Right atrium auricular region (tissue), 2 donors: ENCODE results near the gene CD160. TPM values are rescaled to one million over a fixed set of nuclear protein-coding genes. Genes with fewer than 3 reads are reported as not detected.

Experiments
- DNase-seq: peaks from one replicate; pipeline ENCODE4 v3.0.0-alpha.2; 2019; ENCODE audit warnings: low spot score
- H3K27ac ChIP-seq, 2 donors: fragments of 200-600 bp; sonication (generic); 1 replicate in 1 of 2; 2 replicates in 1 of 2; pipeline ENCODE4 v1.5.1; 2016 to 2019
- H3K27me3 ChIP-seq, 2 donors: fragments of 200-600 bp; sonication (generic); one replicate each; pipeline versions ENCODE4 v1.5.1 to v1.6.0; 2017 to 2019
- H3K36me3 ChIP-seq: fragments of 200-600 bp; sonication (generic); one replicate; pipeline ENCODE4 v1.5.1; 2016
- H3K4me1 ChIP-seq, 2 donors: fragments of 200-600 bp; sonication (generic); one replicate each; pipeline versions ENCODE4 v1.5.1 to v1.6.0; 2017 to 2019
- H3K4me3 ChIP-seq, 2 donors: fragments of 200-600 bp; sonication (generic); 1 replicate in 1 of 2; 2 replicates in 1 of 2; pipeline ENCODE4 v1.5.1; 2017 to 2019; ENCODE audit warnings: mild to moderate bottlenecking in 1 of 2, moderate library complexity in 1 of 2
- H3K9me3 ChIP-seq, 2 donors: fragments of 200-600 bp; sonication (generic); one replicate each; pipeline ENCODE4 v1.5.1; 2019
- total RNA-seq, 2 donors: library from RNA; depleted of rRNA; stranded (reverse); fragments of >200 nt; gene quantifications; one replicate each; pipeline ENCODE4 v1.1.0, GENCODE V29; 2016
- TF ChIP-seq, protein P1 (sequence below), 2 donors: fragments of 200-600 bp; sonication (generic); IDR thresholded peaks; one replicate each; pipeline ENCODE4 v1.5.1; 2019; ENCODE audit warnings: antibody characterized with exemption in 2 of 2

The CD160 gene
- total RNA-seq, 2 donors from 2014 or later, result not detected

DNA sequence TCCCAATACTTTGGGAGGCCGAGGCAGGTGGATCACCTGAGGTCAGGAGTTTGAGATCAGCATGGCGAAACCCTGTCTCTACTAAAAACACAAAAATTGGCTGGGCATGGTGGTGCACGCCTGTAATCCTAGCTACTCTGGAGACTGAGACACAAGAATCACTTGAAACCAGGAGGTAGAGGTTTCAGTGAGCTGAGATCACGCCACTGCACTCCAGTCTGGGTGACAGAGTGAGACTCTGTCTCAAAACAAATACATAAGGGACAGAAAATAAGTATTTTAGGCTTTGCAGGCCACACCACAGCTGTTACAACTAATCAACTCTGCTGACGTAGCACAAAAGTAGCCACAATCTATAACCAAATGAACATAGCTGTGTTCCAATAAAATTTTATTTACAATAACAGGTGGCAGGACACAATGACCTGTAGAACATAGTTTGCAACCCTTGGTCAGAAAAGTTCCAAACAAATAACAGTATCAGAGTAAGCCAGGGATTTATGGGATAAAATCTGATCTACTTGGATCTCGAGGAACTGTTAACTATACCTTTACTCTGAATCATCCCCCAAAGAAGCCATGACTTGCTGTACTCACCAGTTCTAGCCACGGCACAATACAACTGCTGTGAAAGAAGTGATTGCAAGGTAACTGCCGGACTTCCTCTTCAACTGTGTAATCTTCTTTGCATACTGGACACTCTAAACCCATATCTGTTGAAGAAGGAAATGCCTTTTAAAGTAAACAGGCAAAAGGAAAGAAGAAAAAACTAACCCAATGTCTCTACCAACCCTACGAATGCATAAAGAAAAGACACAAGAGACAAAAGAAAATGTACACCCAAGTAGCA, 28.3 kb downstream of the CD160 start:
- no peak for DNase-seq
- TF ChIP-seq, protein P1, sequence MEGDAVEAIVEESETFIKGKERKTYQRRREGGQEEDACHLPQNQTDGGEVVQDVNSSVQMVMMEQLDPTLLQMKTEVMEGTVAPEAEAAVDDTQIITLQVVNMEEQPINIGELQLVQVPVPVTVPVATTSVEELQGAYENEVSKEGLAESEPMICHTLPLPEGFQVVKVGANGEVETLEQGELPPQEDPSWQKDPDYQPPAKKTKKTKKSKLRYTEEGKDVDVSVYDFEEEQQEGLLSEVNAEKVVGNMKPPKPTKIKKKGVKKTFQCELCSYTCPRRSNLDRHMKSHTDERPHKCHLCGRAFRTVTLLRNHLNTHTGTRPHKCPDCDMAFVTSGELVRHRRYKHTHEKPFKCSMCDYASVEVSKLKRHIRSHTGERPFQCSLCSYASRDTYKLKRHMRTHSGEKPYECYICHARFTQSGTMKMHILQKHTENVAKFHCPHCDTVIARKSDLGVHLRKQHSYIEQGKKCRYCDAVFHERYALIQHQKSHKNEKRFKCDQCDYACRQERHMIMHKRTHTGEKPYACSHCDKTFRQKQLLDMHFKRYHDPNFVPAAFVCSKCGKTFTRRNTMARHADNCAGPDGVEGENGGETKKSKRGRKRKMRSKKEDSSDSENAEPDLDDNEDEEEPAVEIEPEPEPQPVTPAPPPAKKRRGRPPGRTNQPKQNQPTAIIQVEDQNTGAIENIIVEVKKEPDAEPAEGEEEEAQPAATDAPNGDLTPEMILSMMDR (IDR thresholded peaks at IDR 0.05), result no peak
- no peak overlapping the region for H3K27ac ChIP-seq
- no peaks in the 10 kb centered on the region for H3K27me3 ChIP-seq
- H3K4me3 ChIP-seq, result no peak overlapping the region
- peaks cover 96% of the 10 kb centered on the region for H3K36me3 ChIP-seq
- peaks cover 0 to 15% of the 10 kb centered on the region in 2 donors for H3K4me1 ChIP-seq
- H3K9me3 ChIP-seq, result no peaks in the 10 kb centered on the region

DNA sequence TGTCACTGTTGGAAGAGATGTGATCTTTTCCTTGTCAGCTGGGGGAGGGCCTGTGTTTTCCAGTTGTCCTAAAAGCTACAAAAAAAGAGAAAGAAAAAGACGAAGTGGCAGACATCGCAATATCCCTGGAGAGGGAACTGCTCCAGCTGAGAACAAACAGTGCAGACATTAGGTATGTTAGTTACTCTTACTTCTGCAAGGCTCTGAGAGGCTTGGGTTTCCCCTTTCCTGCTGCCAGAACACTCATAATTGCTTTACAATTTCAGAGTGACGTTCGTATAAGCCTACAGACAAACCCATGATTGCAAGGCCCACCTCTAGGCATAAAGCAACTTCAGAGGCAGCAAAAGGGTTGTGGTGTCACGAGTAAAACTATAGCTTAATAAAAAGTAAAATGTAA, 31.1 kb downstream of the CD160 start:
- TF ChIP-seq, protein P1 (IDR thresholded peaks at IDR 0.05), result no peak
- H3K9me3 ChIP-seq, result no peaks in the 10 kb centered on the region
- H3K4me3 ChIP-seq, result no peak overlapping the region
- no peak for DNase-seq
- H3K4me1 ChIP-seq, result peaks cover 0 to 15% of the 10 kb centered on the region in 2 donors
- peaks cover 86% of the 10 kb centered on the region for H3K36me3 ChIP-seq
- no peaks in the 10 kb centered on the region for H3K27me3 ChIP-seq
- H3K27ac ChIP-seq, result no peak overlapping the region

DNA sequence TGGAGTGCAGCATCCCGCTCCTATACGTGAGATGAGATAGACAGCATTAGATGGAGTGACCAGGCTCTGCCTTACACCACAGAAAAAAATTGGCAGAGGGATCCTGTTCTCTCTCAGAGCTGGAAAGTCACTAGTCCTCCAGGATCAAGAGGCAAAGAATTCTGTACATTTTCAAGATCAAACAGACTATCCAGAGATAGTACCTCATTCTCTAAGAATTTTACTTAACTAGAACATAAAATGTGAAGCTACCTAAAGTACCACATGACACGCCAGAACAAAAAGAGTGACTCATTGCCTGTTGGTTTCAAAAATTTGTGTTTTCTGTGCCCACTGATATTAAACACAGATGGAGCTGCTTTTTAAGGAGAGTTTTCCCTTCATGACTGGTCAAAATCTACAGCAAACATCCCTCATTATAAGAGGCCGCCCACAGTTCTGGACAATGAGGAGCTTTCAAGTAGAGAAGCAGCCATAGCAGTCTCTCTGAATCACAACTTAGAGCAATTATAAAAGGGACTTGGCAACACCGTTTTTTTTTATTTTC, 32.3 kb downstream of the CD160 start:
- no peak overlapping the region for H3K27ac ChIP-seq
- no peaks in the 10 kb centered on the region for H3K9me3 ChIP-seq
- H3K4me3 ChIP-seq, result no peak overlapping the region
- peaks cover 86% of the 10 kb centered on the region for H3K36me3 ChIP-seq
- TF ChIP-seq, protein P1 (IDR thresholded peaks at IDR 0.05), result no peak
- no peak for DNase-seq
- peaks cover 0 to 15% of the 10 kb centered on the region in 2 donors for H3K4me1 ChIP-seq
- H3K27me3 ChIP-seq, result no peaks in the 10 kb centered on the region

DNA sequence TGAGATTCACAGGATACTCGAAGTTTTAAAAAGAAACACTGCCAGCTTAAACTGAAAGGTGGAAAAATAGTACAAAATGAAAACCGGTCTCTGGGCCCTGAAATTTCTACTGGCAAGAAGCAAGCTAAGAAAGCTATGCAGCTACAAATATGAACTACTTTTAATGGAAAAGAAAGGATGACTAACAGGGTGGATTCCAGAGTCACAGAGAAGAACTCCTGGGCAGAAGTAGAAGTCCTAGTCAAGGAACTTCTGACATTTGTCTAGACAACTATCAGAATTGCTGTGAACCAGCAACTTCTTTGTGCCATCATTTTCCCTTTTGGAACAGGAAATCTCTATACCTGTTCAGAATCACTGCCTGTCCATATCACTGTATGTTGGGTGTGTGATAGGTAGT, 38.1 kb downstream of the CD160 start:
- Histone ChIP-seq H3K27me3 (no peaks in the 10 kb centered on the region), H3K9me3 (no peaks in the 10 kb centered on the region), H3K27ac (no peak overlapping the region), H3K36me3 (peaks cover 68% of the 10 kb centered on the region), H3K4me1 (peaks cover 0 to 8% of the 10 kb centered on the region in 2 donors), H3K4me3 (no peak overlapping the region)
- DNase-seq, result no peak
- TF ChIP-seq, protein P1 (IDR thresholded peaks at IDR 0.05), result no peak

DNA sequence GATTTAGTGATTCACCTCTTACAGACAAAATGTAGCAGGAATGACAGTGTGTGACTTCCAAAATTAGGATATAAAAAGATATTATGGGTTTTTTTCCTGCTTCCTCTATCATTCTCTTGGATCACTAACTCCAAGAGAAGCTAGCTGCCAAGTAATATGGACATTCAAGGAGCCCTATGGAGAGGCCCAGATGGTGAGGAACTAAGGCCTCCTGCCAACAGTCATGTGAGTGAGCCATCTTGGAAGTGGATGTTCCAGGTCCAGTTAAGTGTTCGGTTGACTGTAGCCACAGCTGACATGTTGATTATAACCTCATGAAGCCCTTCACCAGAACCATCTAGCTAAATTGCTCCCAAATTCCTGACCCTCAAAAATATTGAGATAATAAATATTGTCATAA, 38.8 kb downstream of the CD160 start:
- H3K4me3 ChIP-seq, result no peak overlapping the region
- DNase-seq, result no peak
- TF ChIP-seq, protein P1 (IDR thresholded peaks at IDR 0.05), result no peak
- peaks cover 61% of the 10 kb centered on the region for H3K36me3 ChIP-seq
- H3K4me1 ChIP-seq, result peaks cover 0 to 8% of the 10 kb centered on the region in 2 donors
- H3K9me3 ChIP-seq, result no peaks in the 10 kb centered on the region
- no peak overlapping the region for H3K27ac ChIP-seq
- H3K27me3 ChIP-seq, result no peaks in the 10 kb centered on the region
